GM04504 (cell line): ENCODE measurements around the gene HSPA9.

Experiments used
- DNase-seq: peaks from one replicate; pipeline ENCODE4 v3.0.0-alpha.2; 2012; ENCODE audit warnings: low read depth

HSPA9 gene

DNA sequence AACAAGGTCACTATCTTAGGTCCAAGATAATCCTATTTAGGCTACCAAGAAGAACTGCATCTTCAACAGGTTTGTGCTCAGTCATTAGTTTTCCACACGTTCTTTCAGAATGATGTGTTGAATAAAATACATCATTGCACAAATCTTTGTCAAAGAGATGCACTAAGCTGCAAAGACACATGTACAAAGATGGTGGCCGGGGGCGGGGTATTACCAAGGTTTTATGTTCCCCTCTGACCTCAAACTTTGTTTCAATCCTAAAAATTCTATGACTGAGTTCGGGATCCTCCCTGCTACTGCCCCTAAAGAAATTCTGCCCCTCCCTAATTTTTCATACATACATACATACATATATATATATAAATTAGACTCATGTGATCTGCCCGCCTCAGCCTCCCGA, 14.2 kb downstream of the HSPA9 start:
- DNase-seq = no peak

DNA sequence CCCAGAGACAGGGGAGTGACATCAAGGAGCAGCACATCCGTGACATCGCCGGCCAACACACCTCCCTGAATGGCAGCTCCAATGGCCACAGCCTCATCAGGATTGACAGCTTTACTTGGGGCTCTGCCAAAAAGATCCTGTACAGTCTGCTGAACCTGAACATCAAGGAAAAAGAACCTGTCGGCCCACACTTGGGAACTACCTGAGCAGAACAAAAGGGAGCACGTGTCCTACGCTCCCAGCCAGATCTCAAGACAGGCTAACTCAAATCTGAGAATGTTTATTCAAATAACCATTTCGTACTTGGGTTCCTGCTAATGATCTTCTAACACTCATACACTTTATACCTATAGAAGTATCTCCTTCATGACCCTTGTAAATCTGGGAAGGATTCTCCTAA, 15.3 kb downstream of the HSPA9 start:
- DNase-seq = no peak

DNA sequence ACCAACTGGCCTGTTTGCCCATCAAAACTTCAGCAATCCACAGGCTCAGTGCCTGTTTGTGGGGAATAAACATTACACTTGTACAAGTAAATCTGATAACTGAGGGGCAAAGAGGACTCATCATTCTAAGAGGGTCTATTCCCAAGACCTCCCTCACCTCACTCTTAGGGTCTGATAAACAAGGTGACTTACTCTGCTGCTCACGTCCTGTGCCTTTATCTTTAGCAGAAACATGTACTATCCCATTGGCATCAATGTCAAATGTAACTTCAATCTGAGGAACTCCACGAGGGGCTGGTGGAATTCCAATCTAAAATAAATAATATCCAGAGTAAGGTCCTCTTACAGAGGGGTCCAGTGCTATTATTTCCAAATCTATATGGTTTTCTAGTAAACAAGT, 17.5 kb downstream of the HSPA9 start:
- DNase-seq = no peak

DNA sequence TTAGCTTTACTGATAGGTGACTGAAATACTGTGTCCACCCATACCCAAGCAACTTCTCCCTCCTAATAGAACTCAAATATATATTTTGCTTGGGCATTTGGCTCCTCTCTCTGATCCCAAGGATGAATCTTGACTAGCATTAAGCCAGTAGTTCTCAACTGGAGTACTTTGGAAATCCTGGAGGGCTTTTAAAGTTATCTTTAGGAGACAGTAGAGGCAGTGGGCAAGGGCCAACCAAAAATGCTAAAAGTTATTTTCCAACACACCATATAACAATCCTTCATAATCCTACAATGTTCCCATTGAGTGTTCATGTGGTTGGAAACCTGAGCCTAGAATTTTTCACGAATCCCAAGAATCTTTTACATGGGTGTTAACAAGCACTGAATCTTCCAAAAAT, 21.1 kb downstream of the HSPA9 start:
- DNase-seq = no peak

DNA sequence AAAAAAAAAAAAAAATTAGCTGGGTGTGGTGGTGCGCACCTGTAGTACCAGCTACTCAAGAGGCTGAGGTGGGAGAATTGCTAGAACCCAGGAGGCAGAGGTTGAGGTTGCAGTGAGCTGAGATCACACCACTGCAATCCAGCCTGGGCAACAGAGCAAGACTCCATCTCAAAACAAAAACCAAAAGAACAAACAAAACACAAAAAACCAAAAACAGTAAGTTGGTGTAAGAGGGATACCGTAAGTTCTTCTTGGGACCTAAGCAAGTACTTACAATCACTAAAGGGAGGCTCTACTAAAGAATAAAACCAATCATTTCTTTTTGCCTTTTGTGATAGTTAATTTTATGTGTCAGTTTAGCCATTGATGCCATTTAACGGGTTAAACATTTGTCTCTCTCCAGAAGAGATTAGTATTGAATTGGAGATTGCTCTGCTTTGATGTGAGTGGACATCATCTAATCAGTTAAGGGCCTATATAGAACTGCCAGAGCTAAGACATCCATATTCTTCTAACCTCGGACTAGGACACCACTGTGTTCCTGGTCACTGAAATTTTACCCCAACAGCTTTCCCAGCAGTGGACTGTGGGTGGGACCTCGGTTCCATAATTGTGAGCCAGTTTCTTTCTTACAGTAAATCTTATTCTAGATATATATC, 21.6 kb downstream of the HSPA9 start:
- no peak for DNase-seq

DNA sequence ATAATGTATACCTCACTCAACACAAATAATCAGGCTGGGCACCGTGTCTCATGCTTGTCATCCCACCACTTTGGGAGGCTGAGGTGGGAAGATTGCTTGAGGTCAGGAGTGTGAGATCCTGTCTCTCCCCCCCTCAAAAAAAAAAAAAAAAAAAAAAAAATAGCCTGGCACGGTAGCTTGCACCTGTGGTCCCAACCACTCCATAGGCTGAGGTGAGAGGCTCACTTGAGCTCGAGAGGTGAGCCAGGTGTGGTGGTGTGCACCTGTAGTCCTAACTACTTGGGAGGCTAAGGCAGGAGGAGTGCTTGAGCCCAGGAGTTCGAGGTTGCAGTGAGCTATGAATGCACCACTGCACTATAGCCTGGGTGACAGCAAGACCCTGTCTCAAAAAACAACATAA, 22.5 kb downstream of the HSPA9 start:
- no peak for DNase-seq

DNA sequence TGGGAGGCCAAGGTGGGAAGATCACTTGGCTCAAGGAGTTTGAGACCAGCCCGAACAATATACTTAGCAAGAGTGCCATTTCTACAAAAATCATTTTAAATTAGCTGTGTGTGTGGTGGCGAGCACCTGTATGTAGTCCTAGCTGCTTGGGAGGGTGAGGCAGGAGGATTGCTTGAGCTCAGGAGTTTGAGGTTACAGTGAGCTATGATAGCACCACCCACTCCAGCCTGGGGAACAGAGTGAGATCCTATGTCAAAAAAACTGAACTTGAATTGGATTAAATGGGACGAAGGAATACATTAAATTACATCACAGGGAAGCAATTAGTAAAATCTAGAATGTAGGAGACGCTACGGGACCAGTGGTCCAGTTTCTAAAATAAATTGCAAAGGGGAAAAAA, 25.8 kb downstream of the HSPA9 start:
- DNase-seq = no peak

DNA sequence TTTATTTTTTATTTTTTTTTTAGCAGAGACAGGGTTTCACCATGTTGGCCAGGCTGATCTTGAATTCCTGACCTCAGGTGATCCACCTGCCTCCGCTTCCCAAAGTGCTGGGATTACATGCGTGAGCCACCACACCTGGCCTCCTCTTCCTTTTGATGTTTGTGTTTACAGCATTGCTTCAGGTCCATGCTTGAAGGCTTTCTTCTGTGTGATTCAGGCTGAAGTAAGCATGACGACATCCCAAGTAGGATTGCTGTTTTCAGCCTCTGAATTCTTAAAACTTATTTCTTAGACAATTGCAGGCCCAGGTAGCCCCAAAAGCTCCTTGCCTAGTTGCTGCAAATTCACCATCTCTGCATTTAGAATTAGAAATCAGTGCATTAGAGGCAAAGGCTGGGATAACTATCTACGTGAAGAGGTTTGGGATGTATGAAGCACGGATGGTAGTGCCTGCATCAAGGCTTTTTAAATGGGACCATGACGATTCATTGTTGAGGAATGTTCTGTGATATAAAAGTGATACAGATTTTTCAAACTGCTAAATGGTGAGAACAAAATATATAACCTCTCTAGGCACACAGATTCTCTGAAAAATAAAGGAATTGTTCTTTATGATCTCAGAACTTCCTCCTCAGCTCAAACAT, 29.2 kb downstream of the HSPA9 start:
- DNase-seq = no peak

DNA sequence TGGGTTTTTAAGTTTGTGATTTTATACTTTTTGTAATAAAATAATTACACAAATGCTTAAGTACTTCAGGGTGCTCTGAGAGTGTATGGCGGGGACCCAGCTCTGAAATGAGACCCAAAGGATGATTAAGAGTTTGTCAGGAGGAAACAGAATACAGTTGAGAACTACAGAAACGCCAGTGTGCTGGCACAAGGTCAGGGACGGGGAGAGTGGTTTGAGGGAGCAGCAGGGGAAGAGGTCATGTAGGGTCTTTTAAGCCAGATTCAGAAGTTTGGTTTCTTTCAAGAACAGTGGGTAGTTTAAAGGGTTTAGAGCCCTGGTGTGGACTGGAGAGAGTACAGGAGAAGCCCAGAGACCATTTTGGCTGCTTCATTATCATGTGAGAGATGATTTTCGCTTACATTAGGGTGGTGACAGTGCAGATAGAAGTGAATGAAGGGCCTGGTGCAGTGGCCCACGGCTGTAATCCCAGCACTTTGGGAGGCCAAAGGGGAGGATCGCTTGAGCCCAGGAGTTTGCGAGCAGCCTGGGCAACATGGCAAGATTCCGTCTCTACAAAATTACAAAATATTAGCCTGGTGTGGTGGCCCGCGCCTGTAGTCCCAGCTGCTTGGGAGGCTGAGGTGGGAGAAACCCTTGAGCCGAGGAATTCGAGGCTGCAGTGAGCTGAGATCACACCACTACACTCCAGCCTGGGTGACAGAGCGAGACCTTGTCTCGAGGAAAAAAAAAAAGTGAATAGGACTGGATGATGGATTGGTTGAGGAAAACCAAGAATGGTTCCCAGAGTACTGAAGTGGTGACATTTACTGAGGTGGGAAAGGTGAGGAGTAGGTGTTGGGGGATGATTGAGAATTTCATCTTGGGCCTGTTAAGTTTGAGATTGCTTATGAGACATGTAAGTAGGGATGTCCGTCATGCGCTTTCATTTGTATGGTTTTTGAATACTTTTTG, 30.7 kb downstream of the HSPA9 start:
- no peak for DNase-seq

DNA sequence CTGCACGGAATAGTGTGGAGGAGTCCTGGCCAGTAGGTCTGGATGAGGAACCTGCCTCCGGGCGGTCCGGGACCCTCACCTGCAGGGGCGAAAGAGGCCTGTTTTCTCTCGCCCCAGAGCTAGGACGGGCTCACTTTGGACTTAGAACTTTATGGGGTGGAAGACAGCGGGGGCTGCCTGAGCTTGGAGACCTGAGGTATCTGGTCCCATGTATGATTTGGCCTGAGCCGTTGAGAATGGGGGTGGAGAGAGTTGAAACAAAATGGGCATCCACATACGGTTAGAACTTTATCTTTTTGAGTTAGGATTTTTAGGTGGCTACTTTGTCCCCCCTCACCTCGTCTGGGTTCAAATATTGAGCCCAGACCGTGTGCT, 31.5 kb downstream of the HSPA9 start:
- DNase-seq = no peak

DNA sequence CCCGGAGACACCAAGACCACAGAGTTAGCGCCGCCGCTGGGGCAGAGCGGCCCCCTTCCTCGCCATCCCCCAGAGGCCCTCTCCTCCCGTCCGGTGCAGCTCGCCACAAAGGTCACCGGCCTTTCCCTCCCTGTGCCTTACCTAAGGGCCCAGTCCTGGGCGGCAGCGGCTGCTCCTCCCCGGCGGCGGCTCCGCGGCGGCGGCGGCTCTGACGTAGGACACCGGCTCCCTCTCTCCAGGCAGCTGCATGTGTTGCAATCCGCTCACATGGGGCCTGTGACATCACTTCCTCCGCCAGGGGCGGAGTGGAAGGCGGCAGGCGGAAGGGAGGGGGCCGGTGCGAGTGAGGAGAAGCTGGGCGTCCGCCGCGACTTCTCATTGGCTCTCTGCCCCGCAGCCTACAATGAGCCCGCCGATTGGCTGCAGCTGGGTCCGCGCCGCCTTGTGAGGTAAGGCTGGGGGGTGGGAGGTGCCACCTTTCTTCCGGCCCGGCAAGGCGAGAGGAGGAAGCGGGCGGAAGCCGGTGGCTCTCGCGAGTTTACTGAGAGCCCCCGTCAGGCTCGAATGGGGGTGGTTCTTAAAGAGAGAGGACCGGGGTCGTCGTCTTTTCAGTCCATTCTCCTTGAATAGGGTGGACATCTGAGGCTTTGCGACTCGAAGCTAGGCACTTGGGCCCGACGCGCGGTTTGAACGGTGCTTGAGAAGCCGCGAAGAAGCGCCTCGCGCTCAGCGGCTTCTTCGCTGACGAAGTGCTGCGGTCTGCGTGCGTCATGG, 32.1 kb downstream of the HSPA9 start, which contains the start of gene ETF1:
Gene ETF1 (minus strand): TSS at position 281 of the 774 bp plus-strand sequence. CDS start 318 bp downstream, outside the sequence.
- peak; percentile 99 for DNase-seq

DNA sequence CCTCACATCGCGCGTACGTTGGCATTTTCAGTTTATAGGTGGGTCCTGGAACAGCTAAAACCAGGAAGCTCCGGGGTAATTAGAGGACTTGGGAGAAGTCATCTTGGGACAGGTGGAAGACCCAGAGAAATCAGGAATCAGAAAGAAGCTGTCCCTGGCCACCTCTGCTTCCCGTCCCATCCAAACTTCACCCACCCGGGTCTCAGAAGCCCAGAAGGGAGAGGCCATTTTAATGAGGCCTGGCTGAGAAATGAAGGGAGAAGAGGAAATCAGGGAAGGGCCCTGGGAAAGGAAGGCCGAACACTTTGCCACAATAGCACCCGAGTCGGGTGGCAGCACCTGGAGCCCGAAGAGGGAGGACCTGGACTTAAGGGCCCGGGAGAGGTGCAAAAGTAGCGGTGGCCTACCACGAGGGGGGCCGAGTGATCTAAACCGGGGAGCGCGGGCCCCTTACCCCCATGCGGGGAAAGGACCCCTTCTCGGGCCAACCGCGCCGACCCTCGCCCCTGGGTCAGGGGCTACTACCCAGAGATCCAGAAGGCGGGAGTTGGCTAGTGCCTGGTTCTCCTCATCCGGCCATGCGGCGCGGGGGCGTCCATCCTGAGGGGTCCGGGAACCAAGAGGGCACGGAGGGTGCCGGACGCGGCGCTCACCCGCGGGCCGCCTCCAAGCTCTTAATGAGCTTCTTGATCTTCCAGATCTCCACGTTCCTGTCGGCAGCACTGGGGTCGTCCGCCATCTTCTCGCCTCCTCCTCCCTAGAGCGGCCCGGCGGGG, 32.8 kb downstream of the HSPA9 start:
- no peak for DNase-seq

DNA sequence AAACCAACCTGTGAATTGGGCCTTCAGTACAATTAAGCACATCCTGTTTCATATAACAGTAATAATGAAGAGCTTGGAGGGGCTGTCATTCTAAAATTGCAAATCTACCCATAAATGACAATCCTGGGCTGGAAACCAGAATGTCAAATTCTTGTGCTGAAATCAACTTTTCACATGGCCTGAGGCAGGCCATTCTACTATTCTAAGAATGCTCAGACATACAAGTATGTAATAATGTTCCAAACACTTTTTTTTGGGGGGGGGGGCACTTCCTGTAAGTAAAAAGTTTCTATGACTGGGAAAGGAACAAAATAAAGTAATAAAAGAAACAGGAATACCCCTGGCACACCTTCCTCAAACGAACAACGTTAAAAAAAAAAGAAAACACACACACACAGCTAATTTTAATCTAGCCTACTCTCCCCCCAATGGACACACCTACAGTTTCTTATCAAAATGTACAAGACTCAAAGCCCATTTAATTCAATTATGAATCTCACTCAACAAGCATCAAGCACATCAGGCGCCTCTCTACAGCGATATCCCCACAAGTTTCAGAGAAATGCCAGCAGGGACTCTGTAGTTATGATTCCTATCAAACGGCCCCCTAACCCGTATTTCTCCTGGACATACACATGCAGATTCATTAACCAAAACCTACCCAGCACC, 33.6 kb downstream of the HSPA9 start:
- no peak for DNase-seq

DNA sequence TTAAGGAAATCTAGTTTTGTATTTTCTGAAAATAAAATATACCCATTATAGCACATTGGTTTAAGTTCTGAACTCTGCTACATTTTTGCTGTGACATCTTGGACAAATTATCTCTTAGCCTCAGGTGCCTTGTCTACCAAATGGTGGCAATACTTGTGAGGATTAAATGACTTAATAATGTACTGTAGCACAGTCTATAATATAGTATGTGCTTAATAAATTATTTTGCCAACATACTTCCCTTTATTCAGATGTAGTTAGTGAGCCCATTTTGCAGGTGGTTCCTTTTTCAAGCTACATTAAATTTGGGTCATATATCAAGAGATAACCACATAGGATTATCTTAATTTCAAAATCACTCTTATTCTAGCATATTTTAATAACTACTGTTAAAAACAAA, 35.4 kb downstream of the HSPA9 start:
- DNase-seq = no peak

DNA sequence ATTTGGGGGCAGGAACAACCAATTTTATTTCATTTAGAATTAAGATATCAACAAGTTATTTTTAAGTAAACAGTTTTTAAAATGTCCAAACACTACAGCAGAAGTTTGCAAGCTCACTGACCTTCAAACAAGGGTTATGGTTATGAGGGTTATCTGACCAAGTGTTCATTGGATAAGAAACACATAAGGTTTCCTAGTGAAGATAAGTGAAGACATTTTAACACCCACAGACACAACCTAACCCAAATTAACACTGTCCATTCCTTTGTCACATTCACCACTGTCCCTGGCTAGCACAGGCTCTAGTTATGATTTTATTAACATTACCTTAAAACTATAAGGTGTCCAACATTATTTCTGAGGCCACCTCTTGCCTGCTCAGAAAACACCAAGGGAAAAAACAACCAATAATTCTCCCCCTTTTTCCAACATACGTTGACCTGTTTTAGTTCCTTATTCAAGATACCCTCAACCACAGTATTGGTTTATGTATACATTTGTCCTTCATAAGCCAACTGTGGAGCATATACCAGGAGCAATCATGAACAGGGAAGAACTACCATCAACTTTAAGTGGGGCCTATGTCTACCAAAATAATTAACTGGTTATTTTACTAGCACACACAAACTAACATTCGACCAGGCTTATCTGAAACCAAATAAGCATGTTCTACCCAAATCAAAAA, 36.1 kb downstream of the HSPA9 start:
- DNase-seq = no peak

DNA sequence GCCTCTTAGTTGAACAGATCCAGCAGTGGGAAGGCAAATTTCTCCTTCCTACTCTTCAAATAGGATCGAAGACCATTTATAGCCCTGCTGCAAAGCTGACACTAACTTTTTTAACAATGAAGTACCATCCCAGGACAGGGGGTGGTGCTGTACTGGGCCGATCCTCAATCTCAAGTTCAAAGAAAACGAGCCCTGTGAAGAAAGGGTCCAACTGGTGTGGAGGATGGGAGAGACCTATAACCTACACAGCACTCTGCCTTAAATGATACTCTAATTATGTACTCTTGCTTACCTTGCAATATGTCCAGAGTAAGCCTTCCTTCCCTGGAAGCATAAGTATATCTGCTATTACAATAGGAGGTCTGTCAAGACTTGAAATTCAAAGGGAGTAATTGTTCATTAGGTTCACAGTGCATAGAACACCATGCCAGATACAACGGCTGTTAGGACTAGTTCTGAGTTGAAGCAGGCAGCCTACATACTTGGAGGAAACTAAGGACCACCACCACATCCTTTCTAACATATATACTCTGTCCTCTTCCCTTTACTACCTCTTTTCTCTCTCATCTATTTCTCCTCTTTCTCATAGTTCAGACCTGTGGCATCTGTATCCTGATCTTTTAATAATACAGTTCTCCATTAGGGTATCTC, 38.4 kb downstream of the HSPA9 start:
- DNase-seq = no peak

DNA sequence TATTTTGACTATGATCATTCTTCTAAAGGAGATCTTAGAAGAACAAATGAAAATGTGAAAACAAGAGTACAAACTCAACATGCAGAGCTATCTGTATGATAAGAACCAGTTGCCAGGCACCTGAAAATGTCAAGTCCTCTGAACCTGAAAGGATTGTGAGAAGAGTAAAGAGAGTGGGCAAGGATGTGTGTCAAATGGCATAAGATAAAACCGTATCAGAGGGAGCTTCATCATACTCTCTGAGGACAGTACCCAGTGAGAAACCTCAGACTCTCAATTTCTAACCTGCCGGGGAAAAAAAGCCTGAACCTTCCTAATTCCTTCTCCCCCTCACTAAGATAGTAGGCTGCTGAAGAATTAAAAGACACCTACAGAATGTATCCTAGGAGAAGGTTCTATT, 39.0 kb downstream of the HSPA9 start:
- no peak for DNase-seq

DNA sequence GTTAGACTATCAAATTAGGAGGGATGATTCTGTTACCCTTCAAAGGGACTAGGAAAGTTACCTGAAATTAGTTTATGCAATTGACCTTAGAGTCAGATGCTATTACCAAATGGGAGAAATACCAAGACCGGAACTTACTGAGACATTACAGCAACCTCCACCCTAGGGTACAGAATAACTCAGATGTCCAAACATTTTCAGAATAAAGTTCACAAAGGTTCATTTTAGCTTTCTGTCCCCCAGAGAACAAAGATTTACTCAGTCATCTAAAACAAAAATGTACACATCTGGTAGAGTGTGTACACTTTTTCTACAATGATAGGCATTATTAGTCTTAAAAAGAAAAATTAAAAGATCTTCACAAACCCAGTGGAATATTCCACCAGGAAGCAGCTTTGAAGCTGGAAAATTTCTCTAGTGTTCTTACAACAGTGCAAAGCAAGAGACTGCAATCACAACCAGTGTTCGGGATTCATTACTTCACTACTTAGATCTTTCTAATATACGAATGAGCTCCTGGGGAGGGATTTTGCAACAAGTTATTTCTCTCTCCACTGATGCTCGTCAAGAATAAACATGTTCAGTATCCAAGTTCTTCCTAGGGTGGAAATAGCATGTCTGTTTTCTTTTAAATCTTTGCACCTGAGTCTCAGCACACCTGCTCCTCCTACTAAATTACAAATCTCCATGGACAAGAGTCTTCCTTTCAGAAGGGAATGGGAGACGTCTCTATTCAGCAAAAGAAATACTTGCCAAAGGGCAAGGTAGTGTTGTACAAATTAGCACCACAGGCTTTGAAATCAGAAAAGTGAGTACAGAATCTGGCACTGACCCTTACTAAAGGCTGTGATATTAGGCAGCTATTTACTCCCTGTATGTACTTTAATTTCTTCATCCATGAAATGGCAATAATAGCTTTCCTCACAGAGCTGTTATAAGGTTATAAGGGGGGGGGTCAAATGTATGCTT, 40.9 kb downstream of the HSPA9 start:
- no peak for DNase-seq
